ENCODE measurements around the gene FGF8. TPM values are rescaled to one million over a fixed set of nuclear protein-coding genes. Genes with fewer than 3 reads are reported as not detected.

FGF8 gene
- total and polyA plus RNA-seq, 2 of the 4 experiments (the other 2 are of a cell fraction): 0.17 TPM; not detected in 1

GRCh38 chr10:101767600-101767945, 8.3 kb downstream of the FGF8 start:
- Histone ChIP-seq H3K27me3 (ENCODE audit: control insufficient read depth, insufficient read depth, low read length) (peaks cover 89% of the 10 kb centered on the region), H3K9ac (ENCODE audit: low read depth, low read length) (no peak overlapping the region), H3K9me1 (ENCODE audit: insufficient read depth, low read length) (no peaks in the 10 kb centered on the region), H4K5ac (ENCODE audit: low read depth, low read length) (no peak overlapping the region), H2AK5ac (ENCODE audit: low read depth, low read length) (no peak overlapping the region), H3K79me1 (ENCODE audit: low read depth in 1 of 2, low read length in 2 of 2) (no peaks in the 10 kb centered on the region), H2BK5ac (ENCODE audit: low read depth, low read length, poor library complexity, severe bottlenecking) (no peak overlapping the region), H2BK120ac (ENCODE audit: low read depth, low read length) (no peak overlapping the region), H3K4me2 (ENCODE audit: low read depth, low read length) (no peak overlapping the region), H3K4me3 (ENCODE audit: insufficient read depth, low read depth, low read length) (no peak overlapping the region), H3K4me1 (ENCODE audit: control insufficient read depth, insufficient read depth, low read length) (no peaks in the 10 kb centered on the region), H4K8ac (ENCODE audit: low read depth in 2 of 2, low read length in 2 of 2) (no peak overlapping the region), H2AFZ (replicated peaks; ENCODE audit: low read length, poor library complexity) (no peak overlapping the region), H3K36me3 (ENCODE audit: control insufficient read depth, insufficient read depth, low read length) (no peaks in the 10 kb centered on the region), H3K27ac (ENCODE audit: insufficient read depth, low read length) (no peak overlapping the region), H4K91ac (ENCODE audit: insufficient read depth, low read depth, low read length) (no peak overlapping the region), H2BK20ac (ENCODE audit: low read depth, low read length) (no peak overlapping the region), H3K9me3 (ENCODE audit: control insufficient read depth, insufficient read depth, low read length) (no peaks in the 10 kb centered on the region; the same call in 1 of the 2 replicates), H3K56ac (ENCODE audit: extremely low read depth, insufficient read depth, low read length) (no peak overlapping the region), H3K23ac (ENCODE audit: low read depth, low read length) (no peak overlapping the region), H3K14ac (replicated peaks; ENCODE audit: low read depth, low read length) (no peak overlapping the region), H3K4ac (ENCODE audit: low read depth, low read length) (no peak overlapping the region), H2BK15ac (ENCODE audit: low read depth, low read length) (no peak overlapping the region), H3K18ac (ENCODE audit: low read depth, low read length) (no peak overlapping the region), H4K20me1 (ENCODE audit: insufficient read depth, low read length) (no peaks in the 10 kb centered on the region), H2AK9ac (replicated peaks; ENCODE audit: low read depth, low read length, poor library complexity) (no peak overlapping the region)
- ATAC-seq (ENCODE audit: low read depth) (no peak), DNase-seq (no peak)
- TF ChIP-seq MAFK (IDR thresholded peaks at IDR 0.05; ENCODE audit: low read depth, low read length) (no peak), MAZ (IDR thresholded peaks at IDR 0.05; ENCODE audit: borderline replicate concordance, low read depth, low read length) (no peak), CHD1 (IDR thresholded peaks at IDR 0.05; ENCODE audit: low read depth, low read length) (no peak), MXI1 (IDR thresholded peaks at IDR 0.05; ENCODE audit: borderline replicate concordance, low read depth, low read length) (no peak), FOS (IDR thresholded peaks at IDR 0.05; ENCODE audit: low read depth, low read length) (no peak), BHLHE40 (IDR thresholded peaks at IDR 0.05; ENCODE audit: low read depth, low read length) (no peak), RAD21 (IDR thresholded peaks at IDR 0.05; ENCODE audit: low read length) (no peak), POLR2A (IDR thresholded peaks at IDR 0.05; ENCODE audit: low read depth, low read length) (no peak)
- TF ChIP-seq, protein P1, sequence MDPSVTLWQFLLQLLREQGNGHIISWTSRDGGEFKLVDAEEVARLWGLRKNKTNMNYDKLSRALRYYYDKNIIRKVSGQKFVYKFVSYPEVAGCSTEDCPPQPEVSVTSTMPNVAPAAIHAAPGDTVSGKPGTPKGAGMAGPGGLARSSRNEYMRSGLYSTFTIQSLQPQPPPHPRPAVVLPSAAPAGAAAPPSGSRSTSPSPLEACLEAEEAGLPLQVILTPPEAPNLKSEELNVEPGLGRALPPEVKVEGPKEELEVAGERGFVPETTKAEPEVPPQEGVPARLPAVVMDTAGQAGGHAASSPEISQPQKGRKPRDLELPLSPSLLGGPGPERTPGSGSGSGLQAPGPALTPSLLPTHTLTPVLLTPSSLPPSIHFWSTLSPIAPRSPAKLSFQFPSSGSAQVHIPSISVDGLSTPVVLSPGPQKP (IDR thresholded peaks at IDR 0.05; ENCODE audit: borderline replicate concordance, low read depth, low read length): no peak
- TF ChIP-seq, protein P2, sequence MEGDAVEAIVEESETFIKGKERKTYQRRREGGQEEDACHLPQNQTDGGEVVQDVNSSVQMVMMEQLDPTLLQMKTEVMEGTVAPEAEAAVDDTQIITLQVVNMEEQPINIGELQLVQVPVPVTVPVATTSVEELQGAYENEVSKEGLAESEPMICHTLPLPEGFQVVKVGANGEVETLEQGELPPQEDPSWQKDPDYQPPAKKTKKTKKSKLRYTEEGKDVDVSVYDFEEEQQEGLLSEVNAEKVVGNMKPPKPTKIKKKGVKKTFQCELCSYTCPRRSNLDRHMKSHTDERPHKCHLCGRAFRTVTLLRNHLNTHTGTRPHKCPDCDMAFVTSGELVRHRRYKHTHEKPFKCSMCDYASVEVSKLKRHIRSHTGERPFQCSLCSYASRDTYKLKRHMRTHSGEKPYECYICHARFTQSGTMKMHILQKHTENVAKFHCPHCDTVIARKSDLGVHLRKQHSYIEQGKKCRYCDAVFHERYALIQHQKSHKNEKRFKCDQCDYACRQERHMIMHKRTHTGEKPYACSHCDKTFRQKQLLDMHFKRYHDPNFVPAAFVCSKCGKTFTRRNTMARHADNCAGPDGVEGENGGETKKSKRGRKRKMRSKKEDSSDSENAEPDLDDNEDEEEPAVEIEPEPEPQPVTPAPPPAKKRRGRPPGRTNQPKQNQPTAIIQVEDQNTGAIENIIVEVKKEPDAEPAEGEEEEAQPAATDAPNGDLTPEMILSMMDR (conservative IDR thresholded peaks at IDR 0.05; ENCODE audit: low read depth, low read length): no peak
- intact Hi-C loops (cut with micrococcal nuclease): no loop called here
- CTCF ChIA-PET: interaction anchor here (0.6 kb wide), 1 partner anchor 165 kb away, joined by 3 read pairs; no protein-coding TSS in a partner anchor
- whole genome bisulfite sequencing, 2 experiments (ENCODE audit: extremely low coverage in 2 of 2, insufficient read length in 1 of 2): 8% methylated on average over 2 of the region's 6 CpGs; no CpG with 5 or more reads in 1 of the 2 experiments
- no TSS peak for BruUV-seq (replicated peaks)
- dilution Hi-C loops (cut with HindIII; ENCODE audit: low sequenced_read_pairs, unreplicated experiment): no loop called here
- POLR2A ChIA-PET (ENCODE audit: unreplicated experiment): no interaction called here
- in situ Hi-C loops (cut with MboI; ENCODE audit: low sequenced_read_pairs): no loop called here
